ENCODE results near the gene CHAF1A.

Gene CHAF1A

DNA sequence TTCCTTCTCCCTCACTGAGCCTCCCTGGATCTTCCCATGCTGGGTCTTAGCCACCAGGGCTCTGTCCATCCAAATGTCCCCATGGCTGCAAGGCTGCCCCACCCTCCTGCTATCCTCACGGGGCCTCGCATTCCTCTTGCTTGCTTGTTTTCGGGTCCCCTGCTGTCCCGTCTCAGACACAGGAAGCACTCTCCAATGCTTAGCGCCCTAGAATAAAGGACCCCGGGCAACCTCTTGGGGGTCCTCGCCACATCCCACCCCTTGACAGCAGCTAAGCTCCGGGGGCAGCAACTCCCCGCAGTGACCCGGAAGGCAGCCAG, 25.8 kb upstream of the CHAF1A start:
- TF ChIP-seq, protein P1, sequence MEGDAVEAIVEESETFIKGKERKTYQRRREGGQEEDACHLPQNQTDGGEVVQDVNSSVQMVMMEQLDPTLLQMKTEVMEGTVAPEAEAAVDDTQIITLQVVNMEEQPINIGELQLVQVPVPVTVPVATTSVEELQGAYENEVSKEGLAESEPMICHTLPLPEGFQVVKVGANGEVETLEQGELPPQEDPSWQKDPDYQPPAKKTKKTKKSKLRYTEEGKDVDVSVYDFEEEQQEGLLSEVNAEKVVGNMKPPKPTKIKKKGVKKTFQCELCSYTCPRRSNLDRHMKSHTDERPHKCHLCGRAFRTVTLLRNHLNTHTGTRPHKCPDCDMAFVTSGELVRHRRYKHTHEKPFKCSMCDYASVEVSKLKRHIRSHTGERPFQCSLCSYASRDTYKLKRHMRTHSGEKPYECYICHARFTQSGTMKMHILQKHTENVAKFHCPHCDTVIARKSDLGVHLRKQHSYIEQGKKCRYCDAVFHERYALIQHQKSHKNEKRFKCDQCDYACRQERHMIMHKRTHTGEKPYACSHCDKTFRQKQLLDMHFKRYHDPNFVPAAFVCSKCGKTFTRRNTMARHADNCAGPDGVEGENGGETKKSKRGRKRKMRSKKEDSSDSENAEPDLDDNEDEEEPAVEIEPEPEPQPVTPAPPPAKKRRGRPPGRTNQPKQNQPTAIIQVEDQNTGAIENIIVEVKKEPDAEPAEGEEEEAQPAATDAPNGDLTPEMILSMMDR (IDR thresholded peaks at IDR 0.05; ENCODE audit: low read depth, low read length): no peak
- no peak overlapping the region for H3K4me3 ChIP-seq (ENCODE audit: low read depth, low read length)
- no peak overlapping the region for H3K27ac ChIP-seq
- no peaks in the 10 kb centered on the region for H3K9me3 ChIP-seq (ENCODE audit: severe bottlenecking)
- H3K36me3 ChIP-seq: peaks cover 5% of the 10 kb centered on the region; the same call in 1 of the 2 replicates
- no peak for DNase-seq
- H3K27me3 ChIP-seq (ENCODE audit: insufficient read depth, low read depth, severe bottlenecking): no peaks in the 10 kb centered on the region

DNA sequence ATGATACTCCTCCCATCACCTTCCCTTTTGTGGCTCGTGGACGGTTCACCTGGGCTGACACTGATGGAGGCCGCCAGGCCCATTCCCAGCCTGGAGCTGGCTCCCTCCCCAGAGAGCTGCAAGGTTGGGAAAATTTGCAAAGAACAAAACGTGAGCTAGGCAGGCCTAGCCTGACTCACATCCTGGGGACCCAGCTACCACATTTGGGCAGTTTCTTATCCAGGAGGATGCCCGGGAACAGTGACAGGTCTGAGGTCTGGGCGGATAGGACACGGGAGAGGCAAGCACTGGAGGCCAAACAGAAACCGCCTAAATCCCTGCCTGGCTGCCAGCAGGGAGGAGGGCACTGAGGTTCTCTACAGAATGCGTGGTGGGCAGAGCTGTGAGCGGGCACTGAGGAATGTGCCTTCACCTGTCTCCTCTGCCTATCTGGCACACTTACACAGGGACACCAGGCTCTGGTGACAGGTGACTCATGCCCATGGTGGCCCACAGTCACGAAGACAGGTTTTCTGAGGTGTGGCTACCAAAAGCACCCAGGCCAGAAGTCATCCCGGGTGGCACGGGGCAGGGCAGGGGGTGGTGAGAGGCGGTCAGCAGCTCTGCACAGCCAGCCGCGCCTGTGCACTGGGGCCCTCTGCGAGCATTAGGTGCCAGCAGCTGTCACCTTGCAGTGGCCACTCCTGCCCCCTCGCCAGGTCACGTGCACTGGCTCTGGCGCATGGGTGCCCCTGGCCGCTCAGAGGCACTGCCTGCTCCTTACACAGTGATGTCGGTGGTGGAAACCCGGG, 25.3 kb upstream of the CHAF1A start:
- H3K36me3 ChIP-seq: peaks cover 5% of the 10 kb centered on the region; the same call in 1 of the 2 replicates
- no peak overlapping the region for H3K27ac ChIP-seq
- TF ChIP-seq, protein P1 (IDR thresholded peaks at IDR 0.05; ENCODE audit: low read depth, low read length): no peak
- no peak overlapping the region for H3K4me3 ChIP-seq (ENCODE audit: low read depth, low read length)
- DNase-seq: no peak
- H3K9me3 ChIP-seq (ENCODE audit: severe bottlenecking): no peaks in the 10 kb centered on the region
- H3K27me3 ChIP-seq (ENCODE audit: insufficient read depth, low read depth, severe bottlenecking): no peaks in the 10 kb centered on the region

DNA sequence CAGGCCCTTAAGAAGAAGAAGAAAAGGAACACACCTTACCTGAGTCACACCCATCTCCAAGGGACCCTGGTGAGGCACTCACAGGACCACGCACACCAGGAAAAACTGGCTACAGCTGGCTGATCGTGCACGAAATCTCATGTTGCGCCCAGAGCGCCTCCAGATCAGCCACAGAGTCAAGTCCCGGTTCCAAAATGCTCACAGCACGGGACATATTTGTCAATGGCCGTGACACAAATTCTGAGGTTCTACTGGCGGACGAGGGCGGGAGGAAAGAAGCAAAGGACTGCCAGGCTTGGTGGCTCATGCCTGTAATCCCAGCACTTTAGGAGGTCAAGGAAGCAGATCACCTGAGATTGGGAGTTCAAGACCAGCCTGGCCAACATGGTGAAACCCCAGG, 23.6 kb upstream of the CHAF1A start:
- H3K4me3 ChIP-seq (ENCODE audit: low read depth, low read length): no peak overlapping the region
- peaks cover 9% of the 10 kb centered on the region for H3K36me3 ChIP-seq
- no peaks in the 10 kb centered on the region for H3K9me3 ChIP-seq (ENCODE audit: severe bottlenecking)
- no peaks in the 10 kb centered on the region for H3K27me3 ChIP-seq (ENCODE audit: insufficient read depth, low read depth, severe bottlenecking)
- DNase-seq: no peak
- TF ChIP-seq, protein P1 (IDR thresholded peaks at IDR 0.05; ENCODE audit: low read depth, low read length): no peak
- no peak overlapping the region for H3K27ac ChIP-seq

DNA sequence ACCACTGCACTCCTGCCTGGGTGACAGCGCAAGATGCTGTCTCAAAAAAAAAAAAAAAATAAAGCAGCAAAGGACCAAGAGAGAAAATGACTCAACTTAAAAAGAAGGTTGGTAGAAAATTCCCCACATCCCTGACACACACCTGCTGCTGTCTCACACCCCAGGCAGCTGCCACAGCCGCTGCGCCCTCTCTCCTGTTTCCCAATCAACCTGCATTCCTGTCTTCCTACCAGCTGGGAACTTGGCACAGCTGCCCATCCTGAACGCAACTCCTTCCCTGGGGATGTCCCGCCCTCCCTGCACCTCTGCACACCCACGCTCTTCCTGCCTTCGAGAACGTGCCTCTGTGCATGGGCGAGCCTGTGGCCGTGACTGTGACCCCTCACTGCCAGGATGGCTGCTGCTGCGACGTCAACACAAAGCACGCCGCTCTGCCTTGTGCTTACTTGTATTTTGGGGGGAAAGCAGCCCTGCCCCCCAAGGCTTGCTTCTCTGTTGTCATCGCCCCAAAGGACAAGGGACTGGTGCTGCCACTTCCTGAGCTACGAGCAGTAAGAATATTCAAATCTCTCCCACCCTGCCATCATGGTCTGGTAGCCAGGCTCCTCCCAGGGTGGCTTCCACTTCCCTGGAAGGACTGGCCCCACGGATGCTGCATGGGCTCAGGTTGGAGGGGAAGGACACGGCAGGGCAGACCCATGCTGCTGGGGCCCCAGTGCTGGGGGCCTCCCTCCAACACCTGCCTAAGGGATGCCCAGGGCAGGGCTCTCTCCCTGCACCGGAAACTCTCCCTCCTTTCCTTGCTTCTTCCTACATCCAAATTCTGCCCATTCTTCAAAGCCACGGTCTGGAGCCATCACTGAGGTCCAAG, 22.8 kb upstream of the CHAF1A start:
- Histone ChIP-seq H3K36me3 (peaks cover 11% of the 10 kb centered on the region), H3K27ac (no peak overlapping the region), H3K27me3 (ENCODE audit: insufficient read depth, low read depth, severe bottlenecking) (no peaks in the 10 kb centered on the region), H3K9me3 (ENCODE audit: severe bottlenecking) (no peaks in the 10 kb centered on the region), H3K4me3 (ENCODE audit: low read depth, low read length) (no peak overlapping the region)
- TF ChIP-seq, protein P1 (IDR thresholded peaks at IDR 0.05; ENCODE audit: low read depth, low read length): no peak
- no peak for DNase-seq

DNA sequence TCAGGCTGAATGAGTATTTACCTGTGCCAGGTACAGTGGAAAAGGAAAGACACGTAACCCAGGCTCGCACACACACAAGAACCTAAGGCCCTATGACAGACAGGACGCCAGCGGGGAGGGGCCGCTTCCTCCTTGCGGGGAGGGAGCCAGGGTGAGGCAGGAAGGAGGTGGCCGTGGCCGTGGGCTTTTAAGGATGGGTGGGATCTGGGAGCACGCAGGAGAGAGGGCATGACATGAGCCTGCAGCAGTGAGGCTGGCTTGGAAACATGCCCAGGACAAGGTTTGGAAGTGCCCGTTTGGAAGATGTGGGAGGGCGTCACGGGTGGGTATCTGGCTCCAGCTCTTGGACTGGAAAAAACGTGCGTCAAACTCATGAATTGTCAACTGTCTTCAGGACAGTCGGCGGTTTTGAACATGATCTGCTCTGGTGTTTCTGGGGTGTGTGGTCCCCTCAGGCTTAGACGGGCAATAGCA, 22.1 kb upstream of the CHAF1A start:
- TF ChIP-seq, protein P1 (IDR thresholded peaks at IDR 0.05; ENCODE audit: low read depth, low read length): no peak
- Histone ChIP-seq H3K27me3 (ENCODE audit: insufficient read depth, low read depth, severe bottlenecking) (no peaks in the 10 kb centered on the region), H3K4me3 (ENCODE audit: low read depth, low read length) (no peak overlapping the region), H3K27ac (no peak overlapping the region), H3K36me3 (peaks cover 12% of the 10 kb centered on the region), H3K9me3 (ENCODE audit: severe bottlenecking) (no peaks in the 10 kb centered on the region)
- DNase-seq: no peak

All from WERI-Rb-1 (cell line).